Activated T-cell treated with anti-CD3 and anti-CD28 coated beads for 4 hours (primary cell): ENCODE data around the gene RBSN.

Experiments used
- DNase-seq: peaks from one replicate; pipeline ENCODE4 v3.0.0-alpha.2; 2020

RBSN gene

DNA sequence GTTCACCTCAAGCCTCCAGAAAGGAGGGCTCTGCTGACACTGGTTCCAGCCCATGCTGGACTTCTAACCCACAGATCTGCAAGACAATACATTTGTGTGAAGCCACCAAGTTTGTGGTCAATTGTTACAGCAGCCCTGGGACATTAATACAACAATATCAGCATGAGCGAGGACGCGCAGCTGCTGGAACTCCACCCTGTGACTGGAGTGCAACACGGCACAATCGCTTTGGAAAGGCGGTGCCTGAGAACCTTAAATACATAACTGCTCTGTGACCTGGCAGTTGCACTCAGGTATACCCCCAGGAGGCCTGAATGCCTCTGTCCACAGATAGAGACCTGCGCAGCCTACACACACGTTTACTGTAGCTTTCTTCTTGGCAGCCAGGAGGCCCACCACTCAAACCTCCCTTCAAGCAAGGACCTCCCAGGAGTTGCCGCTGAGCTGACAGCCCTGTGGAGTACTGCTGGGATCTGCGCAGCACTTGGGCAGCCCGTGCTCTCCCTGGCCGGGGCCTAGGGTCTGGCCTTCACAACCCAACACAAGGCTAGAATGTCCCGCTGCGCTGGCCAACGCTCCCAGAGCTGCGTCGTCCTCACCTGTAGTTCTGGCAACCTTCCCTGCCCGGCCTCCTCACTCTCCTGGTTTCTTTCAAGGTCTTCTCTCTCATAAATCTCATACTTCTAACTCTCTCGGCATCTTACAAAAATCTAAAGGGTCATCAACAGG lies 42.1 kb downstream of the RBSN start:
- DNase-seq, result no peak

- DNase-seq, result peak; percentile 19
These were observed 43.9 kb downstream of the RBSN start for GRCh38 chr3:15055019-15055557.

GRCh38 chr3:15053541-15053940 lies 45.4 kb downstream of the RBSN start:
- DNase-seq, result no peak

GRCh38 chr3:15052335-15053242 lies 46.4 kb downstream of the RBSN start:
- no peak for DNase-seq

DNA sequence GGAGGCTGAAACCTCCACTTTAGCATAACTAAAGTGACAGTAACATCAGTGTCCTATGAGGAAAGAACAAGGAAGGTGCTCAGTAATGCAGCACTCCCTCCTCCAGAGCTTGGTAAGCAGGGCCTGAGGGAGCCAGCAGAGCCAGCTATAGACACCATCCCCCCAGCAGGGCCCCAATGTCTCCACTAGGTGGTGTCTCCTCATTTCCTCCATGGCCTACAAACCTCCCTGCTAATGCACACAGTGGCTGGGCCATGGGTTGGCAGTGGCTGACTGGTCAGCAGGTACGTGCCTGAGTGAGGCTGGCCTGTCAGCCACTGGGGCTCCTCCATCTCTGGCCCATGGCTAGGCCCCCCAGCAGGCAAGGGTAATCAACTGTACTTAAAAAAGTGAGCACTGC lies 47.4 kb downstream of the RBSN start:
- DNase-seq, result peak; percentile 26

DNA sequence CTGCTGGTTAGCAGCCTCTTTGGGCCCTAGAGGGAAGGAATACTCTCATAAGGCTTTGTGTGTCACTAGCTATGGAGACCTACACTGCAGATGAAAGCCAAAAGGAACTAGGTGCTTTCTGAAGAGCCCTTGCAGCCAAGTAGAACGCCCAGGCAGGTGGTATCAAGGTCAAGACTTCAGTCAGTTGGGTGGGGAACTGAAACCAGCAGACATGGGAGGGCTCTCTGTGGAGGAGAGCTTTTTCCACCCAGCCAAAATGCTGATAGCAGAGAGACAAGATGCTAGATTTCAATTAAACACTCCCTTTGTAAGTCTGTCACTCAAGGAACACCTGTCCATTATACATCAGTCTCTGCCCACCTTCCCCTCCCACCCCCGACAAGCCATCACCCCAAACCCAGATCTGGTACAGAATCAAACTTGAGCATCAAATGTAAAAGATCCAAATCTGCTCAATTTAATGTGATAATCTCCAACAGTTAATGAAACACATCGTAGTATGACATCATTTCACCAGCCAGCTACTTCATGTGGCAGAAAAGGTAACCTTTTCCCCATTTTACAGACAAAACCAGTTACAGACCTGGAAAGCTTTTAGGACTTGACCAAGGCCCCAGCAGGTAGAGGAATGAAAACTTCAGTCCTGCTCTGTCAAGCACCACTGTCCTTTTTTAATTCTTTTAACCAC lies 48.4 kb downstream of the RBSN start:
- DNase-seq, result no peak

GRCh38 chr3:15049584-15049983 lies 49.4 kb downstream of the RBSN start:
- DNase-seq, result no peak

- no peak for DNase-seq
These were observed 53.3 kb downstream of the RBSN start for GRCh38 chr3:15045667-15046066.

DNA sequence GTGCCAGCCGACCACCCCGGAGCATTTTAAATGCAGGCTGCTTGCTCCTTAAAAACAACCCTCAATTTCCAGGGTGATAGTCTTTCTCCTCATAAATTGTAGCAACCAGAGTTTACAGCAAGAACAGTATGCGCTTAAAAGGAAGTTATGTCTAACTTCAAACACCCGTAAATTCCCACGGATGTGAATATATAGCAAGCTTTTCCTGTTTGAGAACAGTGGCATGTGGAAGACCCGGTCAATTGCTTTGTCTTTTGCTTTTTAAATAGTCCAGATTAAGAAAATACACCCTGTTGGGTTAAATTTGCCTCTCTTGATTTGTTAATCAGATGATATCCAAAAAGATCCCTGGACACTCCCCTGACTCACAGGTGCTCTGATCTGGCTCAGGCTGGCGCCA lies 54.6 kb downstream of the RBSN start:
- no peak for DNase-seq

GRCh38 chr3:15043408-15044171 lies 55.4 kb downstream of the RBSN start:
- DNase-seq, result no peak

- DNase-seq, result no peak
These were observed 56.0 kb downstream of the RBSN start for GRCh38 chr3:15042936-15043335.

GRCh38 chr3:15041950-15042349 lies 57.0 kb downstream of the RBSN start:
- DNase-seq, result no peak

GRCh38 chr3:15040844-15041243 lies 58.1 kb downstream of the RBSN start:
- DNase-seq, result no peak

DNA sequence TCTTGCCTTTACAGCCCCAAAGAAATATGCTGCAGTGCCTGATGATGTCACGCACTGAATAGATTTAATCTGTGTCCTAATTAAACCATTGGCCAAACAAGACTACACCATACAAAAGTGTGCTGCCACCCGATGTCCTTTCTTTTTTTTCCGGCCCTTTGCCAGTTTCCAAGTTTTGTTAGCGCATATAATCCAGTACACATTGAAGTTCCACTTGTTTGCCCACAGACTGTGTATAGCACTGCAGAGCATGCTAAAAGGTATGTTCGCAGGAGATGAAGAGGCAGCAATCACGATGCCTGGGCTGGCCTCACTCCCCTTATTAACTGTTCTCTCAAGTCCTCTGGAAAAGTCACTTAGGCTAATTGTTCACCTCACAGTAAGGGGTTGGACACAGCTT lies 60.6 kb downstream of the RBSN start:
- no peak for DNase-seq

DNA sequence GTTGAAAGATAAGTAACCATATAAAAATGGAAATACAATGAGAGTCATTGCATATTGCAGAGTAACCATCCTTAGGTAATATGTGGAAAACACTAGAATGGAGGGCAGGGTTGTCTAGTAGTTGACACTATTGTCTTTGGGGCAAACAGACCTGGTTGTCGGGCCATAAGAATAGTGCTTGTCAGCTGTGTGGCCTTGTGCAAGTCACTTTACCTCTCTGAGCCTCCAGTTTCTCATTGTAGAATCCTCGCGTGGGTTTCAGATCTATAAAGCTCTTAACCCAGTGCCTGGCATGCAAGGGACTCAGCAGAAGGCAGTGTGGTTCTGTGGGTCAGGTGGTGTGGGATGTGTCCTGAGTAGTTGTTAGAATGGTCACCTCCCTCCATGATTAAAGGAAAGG lies 65.8 kb downstream of the RBSN start:
- no peak for DNase-seq

GRCh38 chr3:15032650-15033049 lies 66.3 kb downstream of the RBSN start:
- no peak for DNase-seq

- no peak for DNase-seq
These were observed 69.3 kb downstream of the RBSN start for GRCh38 chr3:15029625-15030024.

GRCh38 chr3:15023719-15024118 lies 75.2 kb downstream of the RBSN start:
- DNase-seq, result no peak

GRCh38 chr3:15023249-15023648 lies 75.7 kb downstream of the RBSN start:
- DNase-seq, result no peak
